ENCODE data around the gene ZNF18. TPM values are rescaled to one million over a fixed set of nuclear protein-coding genes. Genes with fewer than 3 reads are reported as not detected.

Gene ZNF18, protein sequence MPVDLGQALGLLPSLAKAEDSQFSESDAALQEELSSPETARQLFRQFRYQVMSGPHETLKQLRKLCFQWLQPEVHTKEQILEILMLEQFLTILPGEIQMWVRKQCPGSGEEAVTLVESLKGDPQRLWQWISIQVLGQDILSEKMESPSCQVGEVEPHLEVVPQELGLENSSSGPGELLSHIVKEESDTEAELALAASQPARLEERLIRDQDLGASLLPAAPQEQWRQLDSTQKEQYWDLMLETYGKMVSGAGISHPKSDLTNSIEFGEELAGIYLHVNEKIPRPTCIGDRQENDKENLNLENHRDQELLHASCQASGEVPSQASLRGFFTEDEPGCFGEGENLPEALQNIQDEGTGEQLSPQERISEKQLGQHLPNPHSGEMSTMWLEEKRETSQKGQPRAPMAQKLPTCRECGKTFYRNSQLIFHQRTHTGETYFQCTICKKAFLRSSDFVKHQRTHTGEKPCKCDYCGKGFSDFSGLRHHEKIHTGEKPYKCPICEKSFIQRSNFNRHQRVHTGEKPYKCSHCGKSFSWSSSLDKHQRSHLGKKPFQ
- 17.2 and 19.8 TPM in 2 replicates for total RNA-seq (2014; rRNA removed; shearing (Covaris generic))

GRCh38 chr17:11997147-11997971 is at the start of gene ZNF18:
Gene ZNF18 (minus strand): TSS chr17:11997475. CDS start chr17:11992829, 4,646 bp downstream.
- no peaks in the 10 kb centered on the region for H3K36me3 ChIP-seq (replicated peaks; ENCODE audit: control insufficient read depth, insufficient read depth, low read length)
- peak; percentile 97 for DNase-seq
- peak within 1 kb of the TSS; percentile 88 for H3K4me3 ChIP-seq (ENCODE audit: insufficient read depth, low read depth, low read length)
- no peaks in the 10 kb centered on the region for H3K27me3 ChIP-seq (ENCODE audit: control insufficient read depth, insufficient read depth, low read length)

- Histone ChIP-seq H3K27me3 (ENCODE audit: control insufficient read depth, insufficient read depth, low read length) (no peaks in the 10 kb centered on the region), H3K36me3 (replicated peaks; ENCODE audit: control insufficient read depth, insufficient read depth, low read length) (no peaks in the 10 kb centered on the region), H3K4me3 (ENCODE audit: insufficient read depth, low read depth, low read length) (no peak overlapping the region)
- DNase-seq, result peak; percentile 16
Measured at GRCh38 chr17:12046786-12047185, 49.5 kb upstream of the ZNF18 start.

GRCh38 chr17:12043702-12044101 is 46.4 kb upstream of the ZNF18 start:
- no peak overlapping the region for H3K4me3 ChIP-seq (ENCODE audit: insufficient read depth, low read depth, low read length)
- H3K36me3 ChIP-seq (replicated peaks; ENCODE audit: control insufficient read depth, insufficient read depth, low read length), result no peaks in the 10 kb centered on the region
- no peak for DNase-seq
- H3K27me3 ChIP-seq (ENCODE audit: control insufficient read depth, insufficient read depth, low read length), result no peaks in the 10 kb centered on the region

DNA sequence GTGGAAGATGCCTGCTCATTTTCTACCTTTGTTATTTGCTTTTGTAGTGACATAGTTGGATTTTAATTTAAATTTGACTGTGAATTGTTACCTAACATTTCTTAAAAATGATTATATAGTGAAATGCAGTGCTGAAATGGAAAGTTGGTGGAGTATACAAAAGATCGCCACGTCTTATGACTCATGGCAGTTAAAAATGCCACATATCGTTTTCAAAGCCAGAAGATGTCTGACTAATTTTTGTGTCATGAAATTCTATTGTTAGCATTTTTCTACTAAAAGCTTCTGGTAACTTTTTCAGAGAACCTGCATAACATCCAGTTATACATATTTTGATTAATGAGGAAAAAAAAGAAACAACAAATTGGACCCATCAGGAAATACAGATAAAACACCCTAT is 44.0 kb upstream of the ZNF18 start:
- DNase-seq, result no peak
- Histone ChIP-seq H3K4me3 (ENCODE audit: insufficient read depth, low read depth, low read length) (no peak overlapping the region), H3K36me3 (replicated peaks; ENCODE audit: control insufficient read depth, insufficient read depth, low read length) (no peaks in the 10 kb centered on the region), H3K27me3 (ENCODE audit: control insufficient read depth, insufficient read depth, low read length) (no peaks in the 10 kb centered on the region)

- no peak for DNase-seq
- Histone ChIP-seq H3K4me3 (ENCODE audit: insufficient read depth, low read depth, low read length) (no peak overlapping the region), H3K36me3 (replicated peaks; ENCODE audit: control insufficient read depth, insufficient read depth, low read length) (no peaks in the 10 kb centered on the region), H3K27me3 (ENCODE audit: control insufficient read depth, insufficient read depth, low read length) (no peaks in the 10 kb centered on the region)
Measured at GRCh38 chr17:12040478-12040877, 43.2 kb upstream of the ZNF18 start.

DNA sequence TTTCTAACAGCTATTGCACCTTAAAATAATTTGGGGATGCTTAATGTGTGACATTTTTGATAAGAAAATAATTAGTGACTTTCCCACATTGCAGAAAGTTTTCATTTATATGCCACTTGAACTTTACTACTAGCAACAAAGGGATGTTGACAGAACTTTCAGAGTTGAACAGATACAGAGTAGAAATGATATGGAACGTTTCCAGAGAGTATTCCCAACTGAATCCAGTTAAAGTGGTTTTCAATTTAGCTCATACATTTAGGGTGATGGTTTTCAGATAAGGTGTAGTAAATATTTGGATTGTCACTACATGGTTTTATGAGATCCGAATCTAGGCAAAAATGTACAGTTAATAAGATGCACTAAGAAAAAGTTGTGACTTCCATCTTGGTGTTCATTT is 40.7 kb upstream of the ZNF18 start:
- Histone ChIP-seq H3K4me3 (ENCODE audit: insufficient read depth, low read depth, low read length) (no peak overlapping the region), H3K36me3 (replicated peaks; ENCODE audit: control insufficient read depth, insufficient read depth, low read length) (no peaks in the 10 kb centered on the region), H3K27me3 (ENCODE audit: control insufficient read depth, insufficient read depth, low read length) (no peaks in the 10 kb centered on the region)
- no peak for DNase-seq

DNA sequence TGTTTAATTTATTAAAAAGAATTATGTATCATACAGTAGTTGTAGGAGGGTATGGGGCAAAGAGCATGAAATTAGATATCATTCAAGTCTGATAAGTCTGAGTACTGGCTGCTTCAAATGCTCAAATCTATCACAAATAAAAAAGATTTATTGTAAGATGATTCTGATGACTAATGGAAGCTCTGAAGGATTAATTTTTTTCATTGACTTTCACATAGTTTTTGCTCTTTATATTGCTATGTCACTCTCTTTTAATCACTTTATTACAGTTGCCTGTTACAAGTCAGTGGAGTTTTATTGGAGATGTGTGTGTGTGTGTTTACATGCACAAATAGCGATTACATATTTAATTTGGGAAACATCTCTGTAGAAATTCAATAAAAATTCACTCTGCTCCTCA is 38.4 kb upstream of the ZNF18 start:
- Histone ChIP-seq H3K4me3 (ENCODE audit: insufficient read depth, low read depth, low read length) (no peak overlapping the region), H3K36me3 (replicated peaks; ENCODE audit: control insufficient read depth, insufficient read depth, low read length) (no peaks in the 10 kb centered on the region), H3K27me3 (ENCODE audit: control insufficient read depth, insufficient read depth, low read length) (no peaks in the 10 kb centered on the region)
- DNase-seq, result no peak

DNA sequence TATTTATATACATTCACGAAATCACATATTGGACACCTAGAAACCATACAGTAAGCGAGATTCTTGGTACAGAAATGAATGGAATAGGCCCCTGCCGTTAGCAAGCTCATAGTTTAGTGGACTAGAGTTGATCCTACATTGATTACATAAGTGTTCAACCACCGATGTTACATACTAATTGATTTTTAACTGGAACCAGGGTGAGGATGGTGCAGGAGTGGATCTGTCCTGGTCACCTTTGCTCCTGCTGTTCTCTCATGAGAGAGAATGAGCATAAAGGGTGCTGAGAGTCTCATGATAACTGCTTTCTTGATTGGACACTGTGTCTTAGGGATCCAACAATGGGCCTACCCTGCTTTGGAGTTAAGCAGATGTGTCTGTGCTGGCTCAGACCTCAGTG is 37.3 kb upstream of the ZNF18 start:
- Histone ChIP-seq H3K27me3 (ENCODE audit: control insufficient read depth, insufficient read depth, low read length) (no peaks in the 10 kb centered on the region), H3K4me3 (ENCODE audit: insufficient read depth, low read depth, low read length) (no peak overlapping the region), H3K36me3 (replicated peaks; ENCODE audit: control insufficient read depth, insufficient read depth, low read length) (no peaks in the 10 kb centered on the region)
- no peak for DNase-seq

DNA sequence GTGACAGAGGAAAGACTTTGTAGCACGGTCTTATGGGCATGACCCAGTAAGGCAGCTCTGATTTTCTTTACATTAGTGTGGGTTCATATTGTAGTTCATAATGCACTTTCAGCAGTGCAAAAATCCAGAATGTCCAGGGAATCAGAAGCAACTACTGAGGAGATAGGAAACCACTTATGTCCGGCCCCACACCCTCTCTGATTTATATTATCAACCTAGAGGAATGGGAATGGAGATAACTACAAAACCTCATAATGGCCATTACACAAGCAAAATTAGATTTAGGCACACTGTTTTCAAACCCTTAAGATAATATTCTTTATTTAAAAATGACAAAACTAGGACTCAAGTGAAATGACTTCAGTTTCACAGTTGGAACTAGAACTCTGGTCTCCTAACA is 31.3 kb upstream of the ZNF18 start:
- no peak for DNase-seq
- no peak overlapping the region for H3K4me3 ChIP-seq (ENCODE audit: insufficient read depth, low read depth, low read length)
- H3K36me3 ChIP-seq (replicated peaks; ENCODE audit: control insufficient read depth, insufficient read depth, low read length), result no peaks in the 10 kb centered on the region
- no peaks in the 10 kb centered on the region for H3K27me3 ChIP-seq (ENCODE audit: control insufficient read depth, insufficient read depth, low read length)

DNA sequence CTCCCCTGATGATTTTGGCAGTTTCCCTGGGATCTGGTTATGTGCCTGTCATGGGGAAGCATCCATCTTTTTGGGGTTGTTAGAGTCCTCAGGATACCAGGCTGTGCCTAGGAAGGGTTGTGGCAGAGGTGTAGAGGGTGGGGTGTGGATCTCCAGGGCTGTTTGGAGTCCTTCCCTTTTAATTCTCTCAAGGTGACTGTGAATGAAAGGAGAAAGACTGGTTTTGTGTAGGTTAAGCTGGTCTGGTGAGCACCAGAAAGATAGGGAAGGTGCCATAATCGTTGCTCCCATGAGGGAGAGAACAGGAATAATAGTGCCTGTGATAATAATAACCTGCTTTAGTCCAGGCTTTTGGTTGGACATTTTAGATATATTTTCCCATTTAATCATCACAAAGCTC is 30.4 kb upstream of the ZNF18 start:
- H3K36me3 ChIP-seq (replicated peaks; ENCODE audit: control insufficient read depth, insufficient read depth, low read length), result no peaks in the 10 kb centered on the region
- DNase-seq, result no peak
- H3K27me3 ChIP-seq (ENCODE audit: control insufficient read depth, insufficient read depth, low read length), result no peaks in the 10 kb centered on the region
- no peak overlapping the region for H3K4me3 ChIP-seq (ENCODE audit: insufficient read depth, low read depth, low read length)

DNA sequence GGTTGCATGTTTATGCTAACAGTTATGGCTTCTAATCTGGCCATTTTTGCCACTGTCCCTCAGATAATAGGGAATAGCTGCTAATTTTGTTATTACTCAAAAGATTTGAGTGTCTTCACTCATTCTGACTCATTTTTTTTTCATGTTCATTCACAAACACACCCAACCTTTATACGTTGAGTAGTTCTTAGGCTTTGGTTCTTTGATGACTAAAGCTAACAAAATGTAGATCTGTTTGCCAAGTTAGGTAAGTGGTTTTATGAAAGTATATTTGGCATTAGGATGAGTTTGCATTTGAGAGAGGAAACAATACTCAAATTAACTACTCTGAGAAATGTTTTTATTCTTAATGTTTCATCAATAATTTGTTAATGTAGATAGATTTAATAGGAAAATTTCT is 27.1 kb upstream of the ZNF18 start:
- DNase-seq, result no peak

GRCh38 chr17:12022310-12022709 is 25.0 kb upstream of the ZNF18 start:
- Histone ChIP-seq H3K36me3 (replicated peaks; ENCODE audit: control insufficient read depth, insufficient read depth, low read length) (no peaks in the 10 kb centered on the region), H3K27me3 (ENCODE audit: control insufficient read depth, insufficient read depth, low read length) (peaks cover 7% of the 10 kb centered on the region; the same call in 1 of the 2 replicates), H3K4me3 (ENCODE audit: insufficient read depth, low read depth, low read length) (no peak overlapping the region)
- DNase-seq, result no peak

More for the DNA sequence above, 27.1 kb upstream of the ZNF18 start:
- H3K4me3 ChIP-seq (ENCODE audit: insufficient read depth, low read depth, low read length), result no peak overlapping the region
- H3K36me3 ChIP-seq (replicated peaks; ENCODE audit: control insufficient read depth, insufficient read depth, low read length), result no peaks in the 10 kb centered on the region
- peaks cover 7% of the 10 kb centered on the region; the same call in 1 of the 2 replicates for H3K27me3 ChIP-seq (ENCODE audit: control insufficient read depth, insufficient read depth, low read length)

- H3K27me3 ChIP-seq (ENCODE audit: control insufficient read depth, insufficient read depth, low read length), result peaks cover 7% of the 10 kb centered on the region; the same call in 1 of the 2 replicates
- H3K36me3 ChIP-seq (replicated peaks; ENCODE audit: control insufficient read depth, insufficient read depth, low read length), result no peaks in the 10 kb centered on the region
- peak overlapping the region; percentile 71 for H3K4me3 ChIP-seq (ENCODE audit: insufficient read depth, low read depth, low read length)
- no peak for DNase-seq
Measured at GRCh38 chr17:12021623-12022140, 24.4 kb upstream of the ZNF18 start.

Data from H7 (cell line).